ENCODE data around the gene OGFRL1.

OGFRL1 gene

GRCh38 chr6:71349976-71350615, 61.5 kb downstream of the OGFRL1 start:
- TF ChIP-seq CTCF (IDR thresholded peaks at IDR 0.05): no peak
- Histone ChIP-seq H3K36me3 (no peaks in the 10 kb centered on the region), H3K27me3 (no peaks in the 10 kb centered on the region), H3K4me1 (ENCODE audit: control insufficient read depth in 1 of 2, insufficient read depth in 1 of 2, low read depth in 1 of 2, low read length in 1 of 2) (no peaks in the 10 kb centered on the region), H3K27ac (no peak overlapping the region), H3K4me3 (ENCODE audit: low read depth in 1 of 2, low read length in 1 of 2) (no peak overlapping the region), H3K9me3 (no peaks in the 10 kb centered on the region)

DNA sequence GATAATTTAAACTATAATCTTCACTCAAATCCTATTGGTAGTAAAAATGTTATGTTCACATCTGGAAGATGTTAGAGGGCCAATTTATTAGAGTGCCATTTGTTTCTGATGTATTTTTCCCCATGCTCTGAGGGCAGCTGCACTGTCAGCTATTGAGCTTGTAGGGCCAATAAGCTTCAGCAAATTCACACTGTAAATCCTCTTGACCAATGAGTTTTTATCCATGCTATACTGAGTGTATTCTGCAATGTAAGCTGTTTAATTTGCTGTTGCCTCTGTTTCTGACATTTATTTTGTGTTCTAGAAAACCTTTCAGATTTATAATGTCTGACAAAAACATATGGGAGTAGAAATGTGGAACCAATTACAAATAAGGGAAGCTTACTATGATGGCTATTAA, 62.6 kb downstream of the OGFRL1 start:
- Histone ChIP-seq H3K27ac (no peak overlapping the region), H3K27me3 (no peaks in the 10 kb centered on the region), H3K4me3 (ENCODE audit: low read depth in 1 of 2, low read length in 1 of 2) (no peak overlapping the region), H3K9me3 (no peaks in the 10 kb centered on the region), H3K4me1 (ENCODE audit: control insufficient read depth in 1 of 2, insufficient read depth in 1 of 2, low read depth in 1 of 2, low read length in 1 of 2) (no peaks in the 10 kb centered on the region), H3K36me3 (no peaks in the 10 kb centered on the region)
- TF ChIP-seq CTCF (IDR thresholded peaks at IDR 0.05): no peak
